Measurements from ENCODE around the gene NR1D2.
"Not testable (repeated sequence)": the region's sequence is repeated elsewhere in the genome, so short reads cannot be mapped to it uniquely, and the experiment has no call there.

Gene NR1D2

DNA sequence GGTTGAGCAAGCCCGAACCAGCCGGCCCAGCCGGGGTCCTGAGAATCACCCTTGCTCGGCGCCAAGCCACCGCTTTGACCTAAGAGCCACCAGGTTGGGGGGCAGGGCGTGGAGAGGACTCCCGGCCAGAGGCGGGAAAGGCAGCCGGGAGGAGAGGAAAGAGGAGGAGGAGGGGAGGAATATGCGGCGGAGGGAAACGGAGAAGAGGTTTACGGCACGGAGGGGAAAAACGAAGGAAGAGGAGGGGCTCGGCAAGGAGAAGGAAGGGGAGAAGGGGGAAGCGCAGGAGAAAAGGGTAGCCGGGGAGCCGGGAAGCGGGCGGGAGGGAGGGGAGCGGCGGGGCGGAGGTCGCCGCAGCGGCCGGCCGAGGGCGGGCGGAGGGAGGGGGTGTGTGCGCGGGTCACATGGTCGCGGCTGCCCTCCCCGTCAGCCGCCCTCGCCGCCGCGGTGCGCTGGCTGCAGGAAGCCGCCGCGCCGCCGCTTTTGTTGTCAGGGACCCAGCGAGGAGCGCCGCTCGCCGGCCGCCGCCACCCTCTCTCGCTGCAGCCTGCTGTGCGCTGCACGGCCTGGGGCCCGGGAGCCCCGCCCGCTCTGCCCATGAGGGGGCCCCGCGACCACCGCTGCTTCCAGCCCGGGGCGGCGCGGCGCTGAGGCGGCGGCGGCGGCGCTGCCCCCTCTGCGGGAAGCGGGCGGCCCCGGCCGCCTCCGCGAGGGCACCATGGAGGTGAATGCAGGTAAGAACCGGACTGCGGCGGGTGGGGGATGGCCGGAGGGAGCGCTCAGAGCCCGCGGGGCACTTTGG, at the start of gene NR1D2:
TSS of gene NR1D2 (plus strand) at position 426 of the 802 bp plus-strand sequence. CDS start at position 719, 293 bp downstream.
- Histone ChIP-seq H3K27ac (ENCODE audit: low read length) (peak within 1 kb of the TSS; percentile 91), H3K36me3 (ENCODE audit: control insufficient read depth in 1 of 2, insufficient read depth in 2 of 2, low read length in 2 of 2) (peaks cover 0 to 3% of the 10 kb centered on the region in 2 donors), H3K27me3 (ENCODE audit: low read depth, low read length) (no peaks in the 10 kb centered on the region), H3K4me3 (ENCODE audit: low read depth in 1 of 2, low read length in 2 of 2) (peak within 1 kb of the TSS; percentile 84 to 85), H3K4me1 (ENCODE audit: control insufficient read depth in 1 of 2, insufficient read depth in 2 of 2, low read length in 2 of 2) (peaks cover 17% of the 10 kb centered on the region in 2 donors), H3K9me3 (ENCODE audit: control insufficient read depth in 1 of 2, low read length in 2 of 2) (no peaks in the 10 kb centered on the region)

DNA sequence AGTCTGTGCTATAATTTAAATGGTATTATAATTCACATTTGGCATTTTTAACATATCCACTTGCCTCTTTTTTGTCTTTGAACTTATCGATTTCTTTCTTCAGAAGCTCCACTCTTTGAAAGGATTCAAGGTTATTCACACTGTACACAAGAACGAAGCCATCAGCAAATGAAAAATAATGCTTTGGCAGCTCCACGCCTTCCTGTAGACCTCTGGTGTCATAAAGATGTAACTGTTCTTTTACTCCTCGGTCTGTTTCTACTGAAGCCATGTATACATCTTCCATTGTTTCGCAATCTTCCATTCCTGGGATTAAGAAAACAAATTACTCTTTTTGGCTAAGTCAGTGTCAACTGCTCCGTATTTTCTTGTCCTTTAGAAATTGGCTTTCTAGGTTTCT, 44.3 kb upstream of the NR1D2 start:
- no peaks in the 10 kb centered on the region for H3K9me3 ChIP-seq (ENCODE audit: control insufficient read depth in 1 of 2, low read length in 2 of 2)
- H3K4me1 ChIP-seq (ENCODE audit: control insufficient read depth in 1 of 2, insufficient read depth in 2 of 2, low read length in 2 of 2): no peaks in the 10 kb centered on the region
- no peaks in the 10 kb centered on the region for H3K27me3 ChIP-seq (ENCODE audit: low read depth, low read length)
- H3K36me3 ChIP-seq (ENCODE audit: control insufficient read depth in 1 of 2, insufficient read depth in 2 of 2, low read length in 2 of 2): peaks cover 12 to 17% of the 10 kb centered on the region in 2 donors
- H3K4me3 ChIP-seq (ENCODE audit: low read depth in 1 of 2, low read length in 2 of 2): no peak overlapping the region
- no peak overlapping the region for H3K27ac ChIP-seq (ENCODE audit: low read length)

DNA sequence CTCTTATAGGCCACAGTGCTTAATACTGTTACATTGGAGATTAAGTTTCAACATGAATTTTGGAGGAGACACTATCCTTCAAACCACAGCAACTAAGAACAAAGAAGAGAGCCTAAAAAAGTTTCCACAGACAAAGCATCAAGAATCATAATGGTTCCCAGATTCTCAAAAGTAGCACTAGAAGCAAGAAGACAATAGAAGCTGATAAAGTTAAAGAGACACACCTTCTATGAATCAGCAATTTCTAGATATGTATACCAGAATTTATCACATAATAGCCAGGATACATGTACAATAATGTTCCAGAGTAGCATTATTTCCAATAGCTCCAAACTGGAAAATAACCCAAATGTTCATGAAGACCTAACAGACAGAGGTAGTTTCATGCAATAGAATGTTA, 40.5 kb upstream of the NR1D2 start:
- Histone ChIP-seq H3K36me3 (ENCODE audit: control insufficient read depth in 1 of 2, insufficient read depth in 2 of 2, low read length in 2 of 2) (peaks cover 9 to 12% of the 10 kb centered on the region in 2 donors), H3K4me1 (ENCODE audit: control insufficient read depth in 1 of 2, insufficient read depth in 2 of 2, low read length in 2 of 2) (no peaks in the 10 kb centered on the region), H3K27ac (ENCODE audit: low read length) (no peak overlapping the region), H3K4me3 (ENCODE audit: low read depth in 1 of 2, low read length in 2 of 2) (no peak overlapping the region), H3K27me3 (ENCODE audit: low read depth, low read length) (no peaks in the 10 kb centered on the region), H3K9me3 (ENCODE audit: control insufficient read depth in 1 of 2, low read length in 2 of 2) (no peaks in the 10 kb centered on the region)

DNA sequence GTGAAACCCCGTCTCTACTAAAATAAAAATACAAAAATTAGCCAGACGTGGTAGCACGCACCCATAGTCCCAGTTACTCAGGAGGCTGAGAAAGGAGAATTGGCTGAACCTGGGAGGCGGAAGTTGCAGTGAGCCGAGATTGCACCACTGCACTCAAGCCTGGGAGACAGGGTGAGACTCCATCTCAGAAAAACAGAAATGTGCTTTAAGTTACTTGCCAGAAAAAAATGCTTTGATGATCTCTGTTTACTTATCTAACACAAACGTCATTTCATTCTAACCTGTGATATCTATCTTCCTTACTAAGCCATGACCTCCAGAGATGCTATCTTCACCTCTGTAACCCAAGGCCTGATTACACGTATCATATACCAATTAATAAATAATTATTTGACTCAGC, 35.7 kb upstream of the NR1D2 start:
- H3K4me3 ChIP-seq (ENCODE audit: low read depth in 1 of 2, low read length in 2 of 2): no peak overlapping the region
- no peaks in the 10 kb centered on the region for H3K27me3 ChIP-seq (ENCODE audit: low read depth, low read length)
- H3K4me1 ChIP-seq (ENCODE audit: control insufficient read depth in 1 of 2, insufficient read depth in 2 of 2, low read length in 2 of 2): peaks cover 0 to 7% of the 10 kb centered on the region in 2 donors
- no peak overlapping the region for H3K27ac ChIP-seq (ENCODE audit: low read length)
- no peaks in the 10 kb centered on the region for H3K9me3 ChIP-seq (ENCODE audit: control insufficient read depth in 1 of 2, low read length in 2 of 2)
- peaks cover under 1 to 7% of the 10 kb centered on the region in 2 donors for H3K36me3 ChIP-seq (ENCODE audit: control insufficient read depth in 1 of 2, insufficient read depth in 2 of 2, low read length in 2 of 2)

DNA sequence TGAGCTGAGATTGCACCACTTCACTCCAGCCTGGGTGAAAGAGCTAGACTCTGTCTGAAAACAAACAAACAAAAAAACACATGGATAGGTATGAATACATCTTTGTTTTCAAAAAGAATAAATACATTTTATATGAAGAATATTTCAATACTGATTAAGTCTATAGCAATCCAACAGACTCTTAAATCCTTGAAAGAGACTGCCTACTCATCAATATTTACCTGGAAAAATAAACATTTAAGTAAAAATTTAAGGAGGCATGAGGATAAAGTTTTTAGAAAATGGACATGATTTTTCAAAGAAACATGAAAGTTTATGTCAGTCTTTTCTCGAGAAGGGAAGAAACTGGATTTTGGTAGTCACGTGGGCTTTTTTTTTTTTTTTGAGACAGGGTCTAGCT, 33.7 kb upstream of the NR1D2 start:
- Histone ChIP-seq H3K36me3 (ENCODE audit: control insufficient read depth in 1 of 2, insufficient read depth in 2 of 2, low read length in 2 of 2) (peaks cover 0 to 2% of the 10 kb centered on the region in 2 donors), H3K9me3 (ENCODE audit: control insufficient read depth in 1 of 2, low read length in 2 of 2) (no peaks in the 10 kb centered on the region), H3K4me1 (ENCODE audit: control insufficient read depth in 1 of 2, insufficient read depth in 2 of 2, low read length in 2 of 2) (peaks cover 12 to 20% of the 10 kb centered on the region in 2 donors), H3K27me3 (ENCODE audit: low read depth, low read length) (no peaks in the 10 kb centered on the region), H3K27ac (ENCODE audit: low read length) (no peak overlapping the region), H3K4me3 (ENCODE audit: low read depth in 1 of 2, low read length in 2 of 2) (no peak overlapping the region)

DNA sequence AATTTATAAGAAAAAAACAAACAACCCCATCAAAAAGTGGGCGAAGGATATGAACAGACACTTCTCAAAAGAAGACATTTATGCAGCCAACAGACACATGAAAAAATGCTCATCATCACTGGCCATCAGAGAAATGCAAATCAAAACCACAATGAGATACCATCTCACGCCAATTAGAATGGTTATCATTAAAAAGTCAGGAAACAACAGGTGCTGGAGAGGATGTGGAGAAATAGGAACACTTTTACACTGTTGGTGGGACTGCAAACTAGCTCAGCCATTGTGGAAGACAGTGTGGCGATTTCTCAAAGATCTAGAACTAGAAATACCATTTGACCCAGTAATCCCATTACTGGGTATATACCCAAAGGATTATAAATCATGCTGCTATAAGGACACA, 32.8 kb upstream of the NR1D2 start:
- not testable (repeated sequence) for H3K27me3 ChIP-seq (ENCODE audit: low read depth, low read length); H3K36me3 ChIP-seq (ENCODE audit: control insufficient read depth in 1 of 2, insufficient read depth in 2 of 2, low read length in 2 of 2); H3K27ac ChIP-seq (ENCODE audit: low read length); H3K4me3 ChIP-seq (ENCODE audit: low read depth in 1 of 2, low read length in 2 of 2); H3K9me3 ChIP-seq (ENCODE audit: control insufficient read depth in 1 of 2, low read length in 2 of 2)
- peaks cover 12 to 20% of the 10 kb centered on the region in 2 donors for H3K4me1 ChIP-seq (ENCODE audit: control insufficient read depth in 1 of 2, insufficient read depth in 2 of 2, low read length in 2 of 2)

DNA sequence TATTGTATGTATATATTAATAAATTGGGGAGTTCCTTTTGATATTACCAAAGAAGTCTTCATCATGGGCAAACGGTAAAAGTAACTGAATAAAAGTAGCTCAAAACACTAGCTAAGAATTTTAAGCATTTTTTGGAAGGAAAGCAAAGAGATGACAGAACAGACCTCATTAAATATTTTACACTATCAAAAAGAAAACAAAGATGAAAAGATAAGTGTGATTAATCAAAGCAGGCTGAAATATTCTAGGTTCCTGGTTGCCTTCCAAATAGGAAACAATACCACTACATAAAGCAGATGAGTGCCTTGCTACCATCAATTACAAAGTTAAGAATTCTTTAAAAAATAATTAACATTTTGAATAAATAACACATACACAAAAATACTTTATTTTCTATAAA, 31.9 kb upstream of the NR1D2 start:
- no peak overlapping the region for H3K27ac ChIP-seq (ENCODE audit: low read length)
- H3K27me3 ChIP-seq (ENCODE audit: low read depth, low read length): no peaks in the 10 kb centered on the region
- no peak overlapping the region for H3K4me3 ChIP-seq (ENCODE audit: low read depth in 1 of 2, low read length in 2 of 2)
- H3K36me3 ChIP-seq (ENCODE audit: control insufficient read depth in 1 of 2, insufficient read depth in 2 of 2, low read length in 2 of 2): peaks cover 0 to 2% of the 10 kb centered on the region in 2 donors
- peaks cover 14 to 20% of the 10 kb centered on the region in 2 donors for H3K4me1 ChIP-seq (ENCODE audit: control insufficient read depth in 1 of 2, insufficient read depth in 2 of 2, low read length in 2 of 2)
- no peaks in the 10 kb centered on the region for H3K9me3 ChIP-seq (ENCODE audit: control insufficient read depth in 1 of 2, low read length in 2 of 2)

DNA sequence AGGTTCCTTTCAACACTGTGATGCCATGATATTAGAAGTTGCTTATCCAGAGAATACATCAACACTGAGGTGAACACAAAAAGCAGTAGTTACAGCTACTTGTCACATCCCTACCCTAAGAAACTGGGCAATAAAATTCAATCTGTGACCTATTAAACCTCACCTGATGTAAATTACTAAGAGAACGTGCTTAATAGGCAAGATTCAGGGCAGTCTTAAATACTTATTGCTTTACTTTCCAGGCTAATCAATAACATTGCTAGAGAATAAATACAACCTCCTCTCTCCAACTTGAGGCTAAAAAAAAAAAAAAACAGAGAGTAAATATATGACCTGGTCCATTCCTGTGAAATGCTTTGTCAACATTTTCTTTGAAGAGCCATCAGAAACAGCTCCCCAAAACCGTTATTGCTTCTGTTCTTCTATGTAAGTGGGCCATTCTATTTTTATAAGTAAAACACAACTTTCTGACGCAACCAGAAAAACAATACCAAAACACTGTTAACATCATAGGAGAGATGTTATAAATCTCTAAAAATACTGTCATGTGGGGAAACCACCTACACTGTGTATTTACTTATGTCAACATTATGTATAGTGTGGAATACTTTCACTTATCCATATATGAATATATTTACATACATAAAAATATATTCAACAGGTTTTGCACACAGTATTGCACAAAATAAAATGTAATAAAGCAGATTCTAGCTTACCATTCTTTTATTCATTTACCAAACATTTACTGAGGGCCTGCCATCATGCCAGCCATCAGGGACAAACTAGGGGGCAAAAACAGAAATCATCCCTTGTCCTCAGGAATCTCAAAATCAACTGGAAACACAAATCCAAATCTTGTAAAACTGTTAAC, 31.0 kb upstream of the NR1D2 start:
- Histone ChIP-seq H3K4me3 (ENCODE audit: low read depth in 1 of 2, low read length in 2 of 2) (no peak overlapping the region), H3K9me3 (ENCODE audit: control insufficient read depth in 1 of 2, low read length in 2 of 2) (no peaks in the 10 kb centered on the region), H3K4me1 (ENCODE audit: control insufficient read depth in 1 of 2, insufficient read depth in 2 of 2, low read length in 2 of 2) (peaks cover 23 to 27% of the 10 kb centered on the region in 2 donors), H3K36me3 (ENCODE audit: control insufficient read depth in 1 of 2, insufficient read depth in 2 of 2, low read length in 2 of 2) (peaks cover 0 to 10% of the 10 kb centered on the region in 2 donors), H3K27me3 (ENCODE audit: low read depth, low read length) (no peaks in the 10 kb centered on the region), H3K27ac (ENCODE audit: low read length) (no peak overlapping the region)

DNA sequence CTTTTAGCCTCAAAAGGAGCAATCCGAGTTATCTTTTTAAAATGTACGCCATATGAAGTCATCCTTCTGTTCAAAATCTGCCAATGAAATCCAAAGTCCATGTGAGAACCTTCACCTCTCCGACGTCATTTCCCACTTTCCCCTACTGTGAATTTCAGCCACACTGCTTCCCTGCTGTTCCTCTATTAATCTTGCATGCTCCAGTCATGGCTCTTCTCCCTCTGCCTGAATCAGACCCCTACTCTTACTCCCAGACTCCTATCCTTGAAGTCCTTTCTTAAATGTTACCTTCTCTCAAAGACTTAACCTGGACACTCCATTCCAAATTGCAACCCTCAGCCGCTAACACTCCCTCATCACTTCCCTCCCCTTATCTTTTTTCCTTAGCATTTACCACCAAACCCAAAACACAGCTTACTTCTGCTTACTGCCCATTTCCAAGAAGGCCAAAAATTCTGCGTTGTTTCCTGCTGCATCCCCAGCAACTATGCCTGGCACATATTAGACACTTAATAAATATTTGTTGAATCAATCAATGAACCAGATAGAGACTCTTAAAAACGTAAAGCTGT, 29.5 kb upstream of the NR1D2 start:
- peak overlapping the region; percentile 96 to 98 for H3K4me3 ChIP-seq (ENCODE audit: low read depth in 1 of 2, low read length in 2 of 2)
- H3K27ac ChIP-seq (ENCODE audit: low read length): peak overlapping the region; percentile 49
- H3K27me3 ChIP-seq (ENCODE audit: low read depth, low read length): no peaks in the 10 kb centered on the region

DNA sequence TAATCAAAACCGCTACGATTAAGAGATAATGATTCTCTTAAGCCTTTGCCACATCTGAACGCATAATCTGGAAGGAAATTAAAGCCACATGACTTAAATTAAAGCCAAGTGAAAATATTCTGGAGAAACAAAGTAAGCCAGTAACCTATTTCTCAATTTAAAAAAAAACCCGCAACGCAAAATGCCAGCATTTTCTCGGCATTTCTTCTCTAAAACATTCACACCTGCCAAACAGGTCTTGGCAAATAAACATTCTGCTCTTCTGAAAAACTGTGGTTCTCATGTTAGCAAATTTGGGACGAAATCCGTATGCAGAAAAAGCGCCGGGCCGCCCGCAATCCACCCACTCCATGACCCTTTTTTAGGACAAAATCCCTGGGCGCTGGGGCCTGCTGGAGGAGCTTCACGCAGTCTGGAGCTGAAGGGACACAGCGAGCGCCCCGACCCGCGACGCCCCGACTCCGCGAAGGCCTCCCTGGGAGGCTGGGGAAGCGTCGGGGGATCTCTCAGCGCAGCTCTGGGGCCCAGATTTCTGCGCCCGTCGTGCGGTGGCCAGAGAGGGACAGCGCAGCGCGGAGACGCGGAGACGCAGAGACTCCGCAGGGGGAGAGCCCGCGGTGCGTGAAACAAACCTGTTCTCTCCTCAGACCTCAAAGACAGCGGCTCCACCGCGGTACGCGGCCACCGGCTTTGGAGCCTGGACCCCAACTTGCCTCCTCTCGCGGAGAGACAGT, 28.8 kb upstream of the NR1D2 start:
- Histone ChIP-seq H3K9me3 (ENCODE audit: control insufficient read depth in 1 of 2, low read length in 2 of 2) (no peaks in the 10 kb centered on the region), H3K4me1 (ENCODE audit: control insufficient read depth in 1 of 2, insufficient read depth in 2 of 2, low read length in 2 of 2) (peaks cover 24 to 27% of the 10 kb centered on the region in 2 donors), H3K27ac (ENCODE audit: low read length) (peak overlapping the region; percentile 49), H3K36me3 (ENCODE audit: control insufficient read depth in 1 of 2, insufficient read depth in 2 of 2, low read length in 2 of 2) (peaks cover 11 to 21% of the 10 kb centered on the region in 2 donors), H3K27me3 (ENCODE audit: low read depth, low read length) (no peaks in the 10 kb centered on the region), H3K4me3 (ENCODE audit: low read depth in 1 of 2, low read length in 2 of 2) (peak overlapping the region; percentile 96 to 98)

More for the DNA sequence above, 29.5 kb upstream of the NR1D2 start:
- H3K36me3 ChIP-seq (ENCODE audit: control insufficient read depth in 1 of 2, insufficient read depth in 2 of 2, low read length in 2 of 2): peaks cover 7 to 21% of the 10 kb centered on the region in 2 donors
- H3K4me1 ChIP-seq (ENCODE audit: control insufficient read depth in 1 of 2, insufficient read depth in 2 of 2, low read length in 2 of 2): peaks cover 24 to 27% of the 10 kb centered on the region in 2 donors
- H3K9me3 ChIP-seq (ENCODE audit: control insufficient read depth in 1 of 2, low read length in 2 of 2): no peaks in the 10 kb centered on the region

Data from muscle layer of duodenum (tissue), 2 donors.